WI38 (cell line): Measurements from ENCODE around the gene KCTD3.

Experiments
- H3K4me3 ChIP-seq: 2 replicates; pipeline ENCODE4 v1.5.1; 2011; ENCODE audit warnings: low read depth, mild to moderate bottlenecking, control low read depth, low read length
- TF ChIP-seq, protein P1 (sequence below): IDR thresholded peaks from 2 replicates; pipeline ENCODE4 v1.5.1; 2012; ENCODE audit warnings: low read depth, mild to moderate bottlenecking, control low read depth, low read length

KCTD3 gene

DNA sequence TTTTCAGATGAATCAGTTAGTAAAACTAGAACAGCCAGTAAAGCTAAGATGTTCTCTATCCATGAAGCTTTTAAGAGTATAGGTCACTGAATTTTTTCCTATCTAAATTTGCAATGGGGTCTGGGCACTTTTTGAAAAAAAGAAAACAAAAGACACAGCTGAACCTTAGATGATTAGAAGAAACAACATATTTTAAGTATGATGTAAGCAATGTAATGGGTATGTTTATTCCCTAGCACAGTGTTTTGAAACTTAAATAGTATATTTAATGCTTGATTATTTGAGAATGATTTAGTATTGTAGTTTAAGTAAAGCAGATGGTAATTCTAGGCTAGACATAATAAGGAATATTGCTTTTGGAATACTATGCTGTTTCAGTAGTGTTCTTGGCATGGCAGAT, 36.2 kb downstream of the KCTD3 start:
- TF ChIP-seq, protein P1, sequence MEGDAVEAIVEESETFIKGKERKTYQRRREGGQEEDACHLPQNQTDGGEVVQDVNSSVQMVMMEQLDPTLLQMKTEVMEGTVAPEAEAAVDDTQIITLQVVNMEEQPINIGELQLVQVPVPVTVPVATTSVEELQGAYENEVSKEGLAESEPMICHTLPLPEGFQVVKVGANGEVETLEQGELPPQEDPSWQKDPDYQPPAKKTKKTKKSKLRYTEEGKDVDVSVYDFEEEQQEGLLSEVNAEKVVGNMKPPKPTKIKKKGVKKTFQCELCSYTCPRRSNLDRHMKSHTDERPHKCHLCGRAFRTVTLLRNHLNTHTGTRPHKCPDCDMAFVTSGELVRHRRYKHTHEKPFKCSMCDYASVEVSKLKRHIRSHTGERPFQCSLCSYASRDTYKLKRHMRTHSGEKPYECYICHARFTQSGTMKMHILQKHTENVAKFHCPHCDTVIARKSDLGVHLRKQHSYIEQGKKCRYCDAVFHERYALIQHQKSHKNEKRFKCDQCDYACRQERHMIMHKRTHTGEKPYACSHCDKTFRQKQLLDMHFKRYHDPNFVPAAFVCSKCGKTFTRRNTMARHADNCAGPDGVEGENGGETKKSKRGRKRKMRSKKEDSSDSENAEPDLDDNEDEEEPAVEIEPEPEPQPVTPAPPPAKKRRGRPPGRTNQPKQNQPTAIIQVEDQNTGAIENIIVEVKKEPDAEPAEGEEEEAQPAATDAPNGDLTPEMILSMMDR: no peak
- H3K4me3 ChIP-seq: no peak overlapping the region

DNA sequence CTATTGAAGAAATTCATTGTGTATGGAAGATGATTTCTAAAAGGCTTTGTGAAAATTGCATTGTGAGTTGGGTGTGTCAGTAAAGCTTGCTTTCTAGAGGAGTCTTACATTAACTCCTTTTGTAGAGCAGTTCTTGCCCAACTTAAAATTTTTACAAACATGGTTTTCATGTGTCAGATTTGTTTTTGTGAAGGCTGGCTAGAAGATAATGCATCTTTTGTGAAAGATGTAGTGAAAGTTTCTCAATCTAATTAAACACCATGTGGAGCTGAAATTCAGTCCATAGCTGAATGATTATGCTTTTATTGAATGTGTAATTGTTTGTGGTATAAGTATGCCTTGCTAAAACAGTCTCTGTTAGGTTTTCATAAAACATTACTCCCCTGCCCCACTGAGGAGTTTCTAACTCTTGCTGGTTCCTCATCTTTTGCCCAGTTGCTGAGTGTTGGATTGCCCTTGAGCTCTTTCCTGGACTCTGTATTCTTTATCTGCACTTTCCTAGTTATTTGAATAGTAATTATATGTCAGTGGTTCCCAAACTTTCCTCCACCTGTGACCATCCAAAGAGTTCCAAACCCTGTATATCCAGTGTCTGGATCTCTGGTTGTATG, 38.0 kb downstream of the KCTD3 start:
- no peak overlapping the region for H3K4me3 ChIP-seq
- TF ChIP-seq, protein P1: no peak

DNA sequence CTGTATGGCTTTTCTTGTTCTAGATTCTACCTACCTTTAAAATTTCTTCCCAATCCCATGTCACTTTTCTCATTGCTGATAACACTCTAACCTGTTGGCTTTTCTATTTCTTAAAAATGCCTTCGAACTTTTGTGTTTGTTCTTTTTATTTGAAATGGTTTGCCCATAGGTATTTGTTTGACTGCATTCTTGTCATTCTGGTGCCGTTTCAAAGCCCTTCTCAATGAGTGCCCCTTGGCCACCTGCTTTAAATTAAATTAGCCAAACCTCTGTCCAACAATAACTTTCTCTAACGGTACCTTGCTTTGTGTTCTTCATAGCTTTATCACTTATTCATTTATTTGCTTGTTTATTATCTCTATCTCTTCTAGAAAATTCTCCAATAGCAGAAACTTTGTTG, 38.9 kb downstream of the KCTD3 start:
- TF ChIP-seq, protein P1: no peak
- H3K4me3 ChIP-seq: no peak overlapping the region

DNA sequence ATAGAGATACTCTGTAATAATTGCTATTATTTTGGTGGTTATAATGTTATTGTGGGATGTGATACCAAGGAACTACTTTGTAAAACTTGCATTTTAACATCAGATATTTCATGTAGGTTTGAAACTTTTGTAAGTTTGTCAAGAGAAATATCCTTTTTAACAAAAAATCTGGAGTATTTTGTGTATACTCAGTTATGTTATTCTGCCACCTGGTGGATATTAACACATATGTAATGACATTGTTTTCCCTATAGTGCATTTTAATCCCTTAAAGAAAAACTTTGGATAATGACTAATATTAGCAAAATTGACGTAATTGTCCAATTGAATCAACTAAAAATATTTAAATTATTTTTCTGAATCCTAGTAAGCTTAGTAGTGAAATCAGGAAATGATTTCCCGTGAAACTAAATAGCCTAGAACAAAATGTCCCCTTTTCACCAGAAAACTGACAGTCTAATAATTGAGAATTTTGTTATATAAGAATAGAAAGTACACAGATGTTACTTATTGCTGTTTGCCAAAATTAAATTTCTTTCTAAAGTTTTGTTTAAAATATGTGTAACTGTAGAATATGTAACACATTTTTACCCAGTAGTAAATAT, 39.6 kb downstream of the KCTD3 start:
- TF ChIP-seq, protein P1: peak; percentile 7; the same call in 1 of the 2 replicates
- H3K4me3 ChIP-seq: no peak overlapping the region

DNA sequence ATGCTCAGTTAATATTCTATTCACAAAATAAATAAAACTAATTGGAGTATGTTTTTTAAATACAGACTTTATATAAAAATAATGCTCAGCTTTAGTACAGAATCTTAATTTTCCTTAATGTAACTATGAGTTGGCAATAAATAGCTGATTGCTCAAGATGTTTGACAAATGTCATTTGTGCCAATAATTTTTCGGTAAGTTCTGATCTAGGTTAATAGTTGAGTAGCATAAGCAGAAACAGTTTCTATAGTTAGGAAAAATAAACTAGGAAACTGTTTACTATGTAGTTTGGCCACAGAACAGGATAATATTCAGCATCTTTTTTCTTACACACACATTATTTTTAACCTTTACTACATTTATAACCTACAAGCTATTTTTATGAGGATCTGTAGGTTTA, 40.3 kb downstream of the KCTD3 start:
- TF ChIP-seq, protein P1: no peak

DNA sequence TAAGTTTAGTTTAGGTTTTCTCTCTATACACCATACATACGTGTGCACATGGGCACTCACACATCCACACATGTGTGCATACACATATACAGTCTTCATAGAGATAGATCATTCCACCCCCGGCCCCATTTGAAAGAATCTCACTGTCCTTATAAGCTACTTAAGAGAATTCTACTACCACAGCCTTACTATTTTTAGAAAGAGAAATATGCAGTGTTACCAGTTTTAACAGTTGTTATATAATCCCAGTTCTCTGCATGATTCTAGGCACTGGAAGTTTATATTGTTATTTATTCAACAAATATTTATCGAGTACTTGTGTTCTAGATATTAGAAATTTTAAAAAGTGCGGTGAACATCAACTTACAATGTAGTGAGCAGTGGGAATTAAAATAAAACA, 41.5 kb downstream of the KCTD3 start:
- TF ChIP-seq, protein P1: no peak
- no peak overlapping the region for H3K4me3 ChIP-seq

More for the DNA sequence above, 40.3 kb downstream of the KCTD3 start:
- no peak overlapping the region for H3K4me3 ChIP-seq

DNA sequence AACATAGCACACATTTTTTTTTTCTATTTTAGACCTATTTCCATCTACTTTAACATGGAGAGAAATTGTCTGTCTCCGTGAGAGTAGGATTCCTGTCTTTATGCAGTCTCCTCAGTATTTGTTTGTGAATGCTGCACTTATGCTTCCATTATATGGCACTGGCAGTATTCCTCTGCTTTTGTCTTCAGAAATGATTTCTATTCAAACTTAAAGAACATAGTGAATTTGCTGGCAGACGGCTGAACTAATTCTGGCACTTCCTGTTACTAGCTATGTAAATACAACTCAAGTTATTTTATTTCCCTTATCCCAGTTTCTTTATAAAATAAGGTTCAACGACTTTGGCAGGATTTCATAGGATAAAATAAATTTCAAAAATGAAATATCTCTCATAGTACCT, 45.3 kb downstream of the KCTD3 start:
- no peak overlapping the region for H3K4me3 ChIP-seq
- TF ChIP-seq, protein P1: no peak
